IMR-90 (cell line): Measurements from ENCODE around the gene PXN. TPM values are rescaled to one million over a fixed set of nuclear protein-coding genes. Genes with fewer than 3 reads are reported as not detected.

ENCODE experiments used
- ATAC-seq: fragments of 200-7000 bp; cut with Tn5 transposase; 2 replicates; pipeline ENCODE4 v1.9.1; 2020; ENCODE audit warnings: low read depth, mild to moderate bottlenecking, moderate library complexity
- BruUV-seq: library from RNA; stranded (reverse); fragments of 400-500 nt; replicated peaks from 2 replicates; lab custom pipeline; 2021; lab: Mats Ljungman, UMichigan
- CTCF ChIA-PET: fragments of 300-600 bp; formaldehyde crosslinking; extraction: SDS; loops from one replicate; lab custom pipeline; 2021; ENCODE audit warnings: antibody characterized with exemption; lab: Yijun Ruan, JAX
- POLR2A ChIA-PET: fragments of 300-600 bp; sonication (Branson Sonifier 250); formaldehyde crosslinking; loops from one replicate; lab custom pipeline; 2022; ENCODE audit warnings: antibody characterized with exemption; ENCODE audit not compliant: unreplicated experiment; lab: Charles Lee
- DNase-seq: peaks from one replicate; pipeline ENCODE4 v3.0.0; 2013
- H2AFZ ChIP-seq: replicated peaks from 2 replicates; pipeline ENCODE3; 2013; ENCODE audit warnings: low read length, mild to moderate bottlenecking; ENCODE audit not compliant: poor library complexity
- H2AK5ac ChIP-seq: 2 replicates; pipeline ENCODE4 v1.6.1; 2013; ENCODE audit warnings: low read depth, low read length, inconsistent platforms
- H2AK9ac ChIP-seq: replicated peaks from 2 replicates; pipeline ENCODE3; 2013; ENCODE audit warnings: mild to moderate bottlenecking, low read depth, low read length, moderate library complexity; ENCODE audit not compliant: poor library complexity
- H2BK120ac ChIP-seq: 2 replicates; pipeline ENCODE4 v1.6.1; 2013; ENCODE audit warnings: low read depth, low read length, inconsistent platforms
- H2BK15ac ChIP-seq: 3 replicates; pipeline ENCODE4 v1.6.1; 2013; ENCODE audit warnings: low read depth, low read length, inconsistent platforms
- H2BK20ac ChIP-seq: 2 replicates; pipeline ENCODE4 v1.6.1; 2013; ENCODE audit warnings: low read depth, mild to moderate bottlenecking, inconsistent platforms, low read length, moderate library complexity
- H2BK5ac ChIP-seq: 2 replicates; pipeline ENCODE4 v1.6.1; 2013; ENCODE audit warnings: mild to moderate bottlenecking, low read depth, low read length, inconsistent platforms; ENCODE audit not compliant: poor library complexity, severe bottlenecking
- H3K14ac ChIP-seq: replicated peaks from 2 replicates; pipeline ENCODE4 v1.6.1; 2013; ENCODE audit warnings: low read depth, low read length, inconsistent platforms
- H3K18ac ChIP-seq: 2 replicates; pipeline ENCODE4 v1.6.1; 2013; ENCODE audit warnings: low read depth, low read length, control low read depth
- H3K23ac ChIP-seq: 2 replicates; pipeline ENCODE4 v1.6.1; 2013; ENCODE audit warnings: low read depth, low read length, inconsistent platforms
- H3K27ac ChIP-seq: 2 replicates; pipeline ENCODE4 v1.5.1; 2013; ENCODE audit warnings: mild to moderate bottlenecking, control low read depth, low read length; ENCODE audit not compliant: insufficient read depth
- H3K27me3 ChIP-seq: 2 replicates; pipeline ENCODE4 v1.6.1; 2013; ENCODE audit warnings: low read length; ENCODE audit not compliant: control insufficient read depth, insufficient read depth
- H3K36me3 ChIP-seq: 2 replicates; pipeline ENCODE4 v1.6.1; 2013; ENCODE audit warnings: low read length, mixed read lengths; ENCODE audit not compliant: control insufficient read depth, insufficient read depth
- H3K4ac ChIP-seq: 2 replicates; pipeline ENCODE4 v1.6.1; 2013; ENCODE audit warnings: low read depth, low read length, inconsistent platforms
- H3K4me1 ChIP-seq: 2 replicates; pipeline ENCODE4 v1.6.1; 2013; ENCODE audit warnings: low read length, mixed read lengths; ENCODE audit not compliant: control insufficient read depth, insufficient read depth
- H3K4me2 ChIP-seq: 2 replicates; pipeline ENCODE4 v1.6.1; 2013; ENCODE audit warnings: low read depth, mild to moderate bottlenecking, control low read depth, low read length, moderate library complexity
- H3K4me3 ChIP-seq: 2 replicates; pipeline ENCODE4 v1.5.1; 2013; ENCODE audit warnings: low read depth, mild to moderate bottlenecking, control low read depth, low read length, moderate library complexity; ENCODE audit not compliant: insufficient read depth
- H3K56ac ChIP-seq: 2 replicates; pipeline ENCODE4 v1.6.1; 2013; ENCODE audit warnings: low read length, inconsistent platforms; ENCODE audit not compliant: insufficient read depth; ENCODE audit errors: extremely low read depth
- H3K79me1 ChIP-seq, 2 experiments: 2 replicates each; pipeline ENCODE4 v1.6.1; 2013; ENCODE audit warnings: low read length in 2 of 2, inconsistent platforms in 1 of 2, low read depth in 1 of 2
- H3K9ac ChIP-seq: 2 replicates; pipeline ENCODE4 v1.6.1; 2013; ENCODE audit warnings: low read depth, low read length, control low read depth
- H3K9me1 ChIP-seq: 2 replicates; pipeline ENCODE4 v1.6.1; 2013; ENCODE audit warnings: low read length, inconsistent platforms; ENCODE audit not compliant: insufficient read depth
- H3K9me3 ChIP-seq: 2 replicates; pipeline ENCODE4 v1.6.1; 2013; ENCODE audit warnings: low read length; ENCODE audit not compliant: control insufficient read depth, insufficient read depth
- H4K20me1 ChIP-seq: 2 replicates; pipeline ENCODE4 v1.6.1; 2013; ENCODE audit warnings: low read length, inconsistent platforms; ENCODE audit not compliant: insufficient read depth
- H4K5ac ChIP-seq: 2 replicates; pipeline ENCODE4 v1.6.1; 2013; ENCODE audit warnings: mild to moderate bottlenecking, low read depth, low read length, control low read depth
- H4K8ac ChIP-seq, 2 experiments: 2 replicates each; pipeline ENCODE4 v1.6.1; 2013; ENCODE audit warnings: low read depth in 2 of 2, low read length in 2 of 2, control low read depth in 1 of 2, inconsistent platforms in 1 of 2
- H4K91ac ChIP-seq: 2 replicates; pipeline ENCODE4 v1.6.1; 2013; ENCODE audit warnings: low read depth, low read length, inconsistent platforms; ENCODE audit not compliant: insufficient read depth
- BHLHE40 ChIP-seq: fragments of 150-350 bp; IDR thresholded peaks from 2 replicates; pipeline ENCODE4 v1.6.1; 2016; ENCODE audit warnings: mild to moderate bottlenecking, low read depth, low read length
- ELK1 ChIP-seq: fragments of 150-350 bp; IDR thresholded peaks from 2 replicates; pipeline ENCODE4 v1.6.1; 2016; ENCODE audit warnings: low read depth, mild to moderate bottlenecking, low read length, moderate library complexity, borderline replicate concordance
- FOS ChIP-seq: fragments of 150-350 bp; IDR thresholded peaks from 2 replicates; pipeline ENCODE4 v1.6.1; 2016; ENCODE audit warnings: low read depth, low read length
- MXI1 ChIP-seq: IDR thresholded peaks from 2 replicates; pipeline ENCODE4 v1.6.1; 2012; ENCODE audit warnings: low read depth, mild to moderate bottlenecking, low read length, moderate library complexity, borderline replicate concordance
- POLR2A ChIP-seq: IDR thresholded peaks from 2 replicates; pipeline ENCODE4 v1.6.1; 2012; ENCODE audit warnings: mild to moderate bottlenecking, low read depth, low read length
- SMC3 ChIP-seq: fragments of 150-350 bp; IDR thresholded peaks from 2 replicates; pipeline ENCODE4 v1.6.1; 2016; ENCODE audit warnings: low read depth, mild to moderate bottlenecking, antibody characterized with exemption, low read length, moderate library complexity
- WGBS, 2 experiments: methylation state at CpG; one replicate each; pipeline versions ENCODE4 v1.1.5 to v1.1.7; 2013; ENCODE audit warnings: missing lambda C conversion rate in 2 of 2; ENCODE audit not compliant: insufficient read length in 1 of 2; ENCODE audit errors: extremely low coverage in 2 of 2; 5-methylcytosine and 5-hydroxymethylcytosine counted together
- dilution Hi-C: fragments of 300-500 bp; cut with HindIII; formaldehyde crosslinking; loops from one replicate; pipeline ENCODE4 v1.14.3; 2018; ENCODE audit warnings: low sequenced_read_pairs; ENCODE audit not compliant: unreplicated experiment
- in situ Hi-C: fragments of 300-500 bp; cut with MboI; formaldehyde crosslinking; loops from 3 replicates; pipeline ENCODE4 v1.14.3; 2019; ENCODE audit warnings: low sequenced_read_pairs, inconsistent platforms, mixed read lengths
- intact Hi-C: fragments of 100-400 bp; cut with micrococcal nuclease; formaldehyde crosslinking; loops from 2 replicates; pipeline ENCODE4 v1.10.0; 2022
- polyA plus RNA-seq, 3 experiments: library from polyadenylated mRNA; depleted of rRNA; stranded (reverse); fragments of >200 nt; gene quantifications; 2 replicates each; pipeline ENCODE4 v1.2.3, GENCODE V29; 2012; ENCODE audit warnings: low replicate concordance in 1 of 3
- total RNA-seq: library from RNA; depleted of rRNA; stranded (reverse); fragments of >200 nt; gene quantifications from 2 replicates; pipeline ENCODE4 v1.2.3, GENCODE V29; 2012

PXN gene
- total and polyA plus RNA-seq, 2 of the 4 experiments (the other 2 are of a cell fraction), result 46.6 to 134 TPM

- H2BK20ac ChIP-seq, result no peak overlapping the region
- no peaks in the 10 kb centered on the region for H3K4me1 ChIP-seq
- peaks cover 68% of the 10 kb centered on the region for H3K36me3 ChIP-seq
- no peak overlapping the region for H3K9ac ChIP-seq
- ChIA-PET POLR2A (no interaction called here), CTCF (no interaction called here)
- H4K8ac ChIP-seq, result no peak overlapping the region
- H2BK120ac ChIP-seq, result no peak overlapping the region
- in situ Hi-C loops, result no loop called here
- no peak overlapping the region for H4K5ac ChIP-seq
- no peak overlapping the region for H3K18ac ChIP-seq
- H3K14ac ChIP-seq, result no peak overlapping the region
- H2BK5ac ChIP-seq, result no peak overlapping the region
- peaks cover 9% of the 10 kb centered on the region for H4K20me1 ChIP-seq
- 0 out of 2 replicates have a peak, but pooled peaks cover 3% of the 10 kb centered on the region for H3K9me1 ChIP-seq
- H3K4me2 ChIP-seq, result no peak overlapping the region
- no peak overlapping the region for H2AFZ ChIP-seq
- TF ChIP-seq FOS (no peak), SMC3 (no peak), BHLHE40 (no peak), ELK1 (no peak), POLR2A (no peak), MXI1 (no peak)
- no CpG with 5 or more reads among the region's 5 CpGs for WGBS, 2 experiments
- H3K4me3 ChIP-seq, result no peak overlapping the region
- no peak for DNase-seq
- H2BK15ac ChIP-seq, result no peak overlapping the region
- H3K27ac ChIP-seq, result no peak overlapping the region
- no peak overlapping the region for H2AK9ac ChIP-seq
- no peak for ATAC-seq
- no peaks in the 10 kb centered on the region for H3K9me3 ChIP-seq
- intact Hi-C loops, result loop anchor here (5.0 kb wide), 1 partner anchor 33 kb away; no protein-coding TSS in a partner anchor
- no peak overlapping the region for H2AK5ac ChIP-seq
- BruUV-seq, result no TSS peak
- H3K79me1 ChIP-seq, result peaks cover 27 to 35% of the 10 kb centered on the region in 2 experiments
- no peaks in the 10 kb centered on the region for H3K27me3 ChIP-seq
- no peak overlapping the region for H3K4ac ChIP-seq
- dilution Hi-C loops, result no loop called here
- H3K56ac ChIP-seq, result no peak overlapping the region
- no peak overlapping the region for H3K23ac ChIP-seq
- H4K91ac ChIP-seq, result no peak overlapping the region
These were observed 90.5 kb downstream of the PXN start for GRCh38 chr12:120175062-120175461.
